Liver (tissue), 9 donors: ENCODE measurements around the gene PLCB1. TPM values are rescaled to one million over a fixed set of nuclear protein-coding genes. Genes with fewer than 3 reads are reported as not detected.

Experiments used
- DNase-seq: peaks from one replicate; pipeline ENCODE4 v3.0.0-alpha.2; 2017; ENCODE audit warnings: low spot score
- H3K27ac ChIP-seq, 2 donors: one replicate each; pipeline ENCODE4 v1.7.0; 2013; ENCODE audit warnings: inconsistent platforms in 2 of 2, low read length in 2 of 2, control low read depth in 1 of 2, low read depth in 1 of 2, mild to moderate bottlenecking in 1 of 2
- H3K27me3 ChIP-seq, 4 donors: one replicate each; pipeline versions ENCODE4 v1.6.1 to v1.7.0; 2013; ENCODE audit warnings: low read length in 3 of 4, inconsistent platforms in 1 of 4, mild to moderate bottlenecking in 1 of 4, moderate library complexity in 1 of 4; ENCODE audit not compliant: control insufficient read depth in 4 of 4, insufficient read depth in 4 of 4
- H3K36me3 ChIP-seq, 4 donors: one replicate each; pipeline versions ENCODE4 v1.6.1 to v1.7.0; 2013; ENCODE audit warnings: low read length in 3 of 4, mild to moderate bottlenecking in 3 of 4, low read depth in 1 of 4, moderate library complexity in 1 of 4; ENCODE audit not compliant: control insufficient read depth in 4 of 4, insufficient read depth in 3 of 4
- H3K4me1 ChIP-seq, 4 donors: one replicate each; pipeline versions ENCODE4 v1.6.1 to v1.7.0; 2013; ENCODE audit warnings: low read length in 3 of 4, mild to moderate bottlenecking in 3 of 4, moderate library complexity in 1 of 4; ENCODE audit not compliant: control insufficient read depth in 4 of 4, insufficient read depth in 4 of 4
- H3K4me3 ChIP-seq, 3 donors: one replicate each; pipeline versions ENCODE4 v1.6.1 to v1.7.0; 2013; ENCODE audit warnings: low read length in 3 of 3, control low read depth in 1 of 3, low read depth in 1 of 3, mild to moderate bottlenecking in 1 of 3
- H3K9ac ChIP-seq, 2 donors: one replicate each; pipeline ENCODE4 v1.7.0; 2013; ENCODE audit warnings: low read length in 2 of 2, mild to moderate bottlenecking in 2 of 2, moderate library complexity in 2 of 2, control low read depth in 1 of 2, low read depth in 1 of 2
- H3K9me3 ChIP-seq, 4 donors: one replicate each; pipeline versions ENCODE4 v1.6.1 to v1.7.0; 2013; ENCODE audit warnings: low read length in 3 of 4; ENCODE audit not compliant: control insufficient read depth in 4 of 4
- ATF3 ChIP-seq: IDR thresholded peaks from 2 replicates; pipeline ENCODE4 v1.6.1; 2016; ENCODE audit warnings: antibody characterized with exemption
- CTCF ChIP-seq: fragments of 150-350 bp; IDR thresholded peaks from 2 replicates; pipeline ENCODE4 v1.5.1; 2017; ENCODE audit warnings: improper control_type of control experiment, low read depth, low read length; ENCODE audit not compliant: missing input control
- EGR1 ChIP-seq, 2 donors: IDR thresholded peaks; 2 replicates each; pipeline ENCODE4 v1.6.1; 2016 to 2018; ENCODE audit warnings: antibody characterized with exemption in 2 of 2, low read depth in 2 of 2
- FOXA1 ChIP-seq: IDR thresholded peaks from 2 replicates; pipeline ENCODE4 v1.6.1; 2016; ENCODE audit warnings: antibody characterized with exemption
- FOXA2 ChIP-seq: IDR thresholded peaks from 2 replicates; pipeline ENCODE4 v1.6.1; 2016; ENCODE audit warnings: antibody characterized with exemption
- GABPA ChIP-seq, 2 donors: IDR thresholded peaks in 1 of 2; conservative IDR thresholded peaks in 1 of 2; 2 replicates each; pipeline ENCODE4 v1.6.1; 2016; ENCODE audit warnings: antibody characterized with exemption in 2 of 2, mild to moderate bottlenecking in 1 of 2, moderate library complexity in 1 of 2
- HNF4A ChIP-seq, 2 donors: conservative IDR thresholded peaks; 2 replicates each; pipeline ENCODE4 v1.6.1; 2016; ENCODE audit warnings: antibody characterized with exemption in 2 of 2, mild to moderate bottlenecking in 2 of 2
- HNF4G ChIP-seq: IDR thresholded peaks from 2 replicates; pipeline ENCODE4 v1.6.1; 2016; ENCODE audit warnings: antibody characterized with exemption
- JUND ChIP-seq, 2 donors: IDR thresholded peaks; 2 replicates each; pipeline ENCODE4 v1.6.1; 2016; ENCODE audit warnings: antibody characterized with exemption in 2 of 2
- RAD21 ChIP-seq, 2 donors: IDR thresholded peaks; 2 replicates each; pipeline ENCODE4 v1.6.1; 2016; ENCODE audit warnings: antibody characterized with exemption in 2 of 2, mild to moderate bottlenecking in 2 of 2
- REST ChIP-seq: IDR thresholded peaks from 2 replicates; pipeline ENCODE4 v1.6.1; 2016; ENCODE audit warnings: antibody characterized with exemption, mild to moderate bottlenecking
- SP1 ChIP-seq: IDR thresholded peaks from 2 replicates; pipeline ENCODE4 v1.6.1; 2018; ENCODE audit warnings: antibody characterized with exemption, mild to moderate bottlenecking
- ZBTB33 ChIP-seq: IDR thresholded peaks from 2 replicates; pipeline ENCODE4 v1.6.1; 2016; ENCODE audit warnings: antibody characterized with exemption
- WGBS: extraction: QIAGEN DNeasy Blood & Tissue Kit; methylation state at CpG from one replicate; pipeline ENCODE4 v1.1.7; 2013; 5-methylcytosine and 5-hydroxymethylcytosine counted together
- polyA plus RNA-seq, 2 donors: library from polyadenylated mRNA; stranded (reverse) in 1 of 2; unstranded in 1 of 2; fragments of 200-250 nt in 1 of 2; fragments of >200 nt in 1 of 2; fragmentation: Nextera tagmentation in 1 of 2; extraction: Ambion mirVana in 1 of 2; gene quantifications; one replicate each; pipeline versions ENCODE4 v1.2.1 to v1.2.3, GENCODE V29; 2013 to 2015
- total RNA-seq, 2 donors: library from RNA; depleted of rRNA; stranded (reverse); fragments of >200 nt; gene quantifications; one replicate each; pipeline ENCODE4 v1.2.3, GENCODE V29; 2014
- donor health status: healthy.
- donor health status: healthy.
- donor health status: healthy.
- donor health status: healthy.
- donor health status: healthy.

The PLCB1 gene
- total and polyA plus RNA-seq, 4 donors, result 3.7 to 13.5 (median 5.9) TPM

GRCh38 chr20:8210749-8211148 lies 78.7 kb downstream of the PLCB1 start:
- no peak for DNase-seq
- Histone ChIP-seq H3K9me3 (no peaks in the 10 kb centered on the region), H3K36me3 (no peaks in the 10 kb centered on the region), H3K9ac (no peak overlapping the region), H3K27me3 (no peaks in the 10 kb centered on the region), H3K4me1 (peaks cover 0 to 9% (median 0%) of the 10 kb centered on the region in 4 donors), H3K27ac (no peak overlapping the region), H3K4me3 (no peak overlapping the region)
- no peak for TF ChIP-seq RAD21 (IDR thresholded peaks at IDR 0.05)
- no peak for TF ChIP-seq GABPA (IDR thresholded peaks at IDR 0.05 in 1 of 2, conservative IDR thresholded peaks at IDR 0.05 in 1 of 2)
- TF ChIP-seq EGR1 (IDR thresholded peaks at IDR 0.05; ENCODE audit: low read depth in 2 of 2), result no peak
- TF ChIP-seq HNF4G, result no peak
- TF ChIP-seq CTCF, result no peak
- TF ChIP-seq ATF3, result no peak
- TF ChIP-seq ZBTB33, result no peak
- TF ChIP-seq SP1, result no peak
- TF ChIP-seq HNF4A (conservative IDR thresholded peaks at IDR 0.05), result no peak
- no peak for TF ChIP-seq FOXA2
- WGBS, result 97% methylated on average over 1 of the region's 1 CpG

GRCh38 chr20:8212286-8212685 lies 80.2 kb downstream of the PLCB1 start:
- H3K9me3 ChIP-seq, result no peaks in the 10 kb centered on the region
- H3K36me3 ChIP-seq, result no peaks in the 10 kb centered on the region
- H3K4me1 ChIP-seq, result peaks cover 0 to 9% (median 0%) of the 10 kb centered on the region in 4 donors
- no peaks in the 10 kb centered on the region for H3K27me3 ChIP-seq
- H3K4me3 ChIP-seq, result no peak overlapping the region
- TF ChIP-seq REST, result no peak
- TF ChIP-seq SP1, result no peak
- no peak for TF ChIP-seq FOXA1
- TF ChIP-seq HNF4A (conservative IDR thresholded peaks at IDR 0.05), result no peak
- TF ChIP-seq HNF4G, result no peak
- no peak for TF ChIP-seq JUND (IDR thresholded peaks at IDR 0.05)
- TF ChIP-seq ATF3, result no peak
- no peak for DNase-seq
- no peak overlapping the region for H3K9ac ChIP-seq
- no peak overlapping the region for H3K27ac ChIP-seq
- 89% methylated on average over 3 of the region's 3 CpGs for whole genome bisulfite sequencing
